Left colon (tissue), 2 donors: ENCODE data around the gene ADGRL4. TPM values are rescaled to one million over a fixed set of nuclear protein-coding genes. Genes with fewer than 3 reads are reported as not detected.
"Not testable (repeated sequence)": the region's sequence is repeated elsewhere in the genome, so short reads cannot be mapped to it uniquely, and the experiment has no call there.

Experiments
- ATAC-seq: fragments of 200-7000 bp; cut with Tn5 transposase; one replicate; pipeline ENCODE4 v1.9.1; 2020; ENCODE audit warnings: mild to moderate bottlenecking, moderate library complexity
- DNase-seq, 2 donors: peaks; one replicate each; pipeline ENCODE4 v3.0.0-alpha.2; 2020
- intact Hi-C, 2 donors: fragments of 100-400 bp; cut with DNase I in 1 of 2; cut with micrococcal nuclease in 1 of 2; formaldehyde crosslinking; loops; one replicate each; pipeline versions ENCODE4 v1.11.2 to v1.14.0; 2022; cut with DNase I, micrococcal nuclease
- long read RNA-seq: library from polyadenylated mRNA; unstranded; transcript quantifications from one replicate; pipeline ENCODE4 v2.0.0, GENCODE V29; 2021
- total RNA-seq, 2 donors: library from RNA; stranded (reverse); fragmentation: NEBNext Ultra II Directional; extraction: Animal tissue kit (Norgen Biotek cat#: 25700); gene quantifications; one replicate each; pipeline ENCODE4 v1.2.1, GENCODE V29; 2021
- donor health status: DM: no; HTN: no; CAD: no.
- donor health status: DM: yes; HTN: yes; CAD: no.

Gene ADGRL4
- 1 to 10 TPM; 2.7 to 3.1 TPM for total RNA-seq
- long read RNA-seq, transcript ADGRL4-201 (15 exons, 3,527 nt) = major isoform, 13 of 13 reads
- long read RNA-seq, partial matches to known transcripts = 0 of 13 reads
- long read RNA-seq, other reads (novel, unspliced or antisense) = 0 of 13 reads

DNA sequence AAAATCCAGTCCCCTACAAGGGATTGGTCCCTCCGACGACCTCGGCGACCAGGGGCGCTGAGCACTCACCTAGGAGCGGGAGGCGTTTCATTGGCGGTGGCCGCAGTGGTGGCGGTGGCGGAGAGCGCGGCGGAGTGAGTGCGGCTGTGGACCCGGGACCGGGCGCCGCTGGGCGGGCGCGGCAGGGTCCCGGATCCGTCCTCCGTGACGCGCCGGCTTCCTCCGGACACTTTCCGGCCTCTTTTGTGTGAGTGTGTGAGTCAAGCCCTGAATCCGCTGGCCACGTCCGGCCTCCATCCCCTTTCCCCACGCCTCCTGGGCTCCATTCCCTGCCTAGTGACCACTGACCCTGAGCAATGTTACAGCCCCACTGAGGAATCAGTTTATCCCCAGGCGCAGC lies at the start of gene ADGRL4:
TSS of gene ADGRL4 (minus strand) at position 167 of the 400 bp plus-strand sequence. CDS start at position 91, 76 bp downstream.
- intact Hi-C loops = no loop called here
- ATAC-seq (no peak), DNase-seq (no peak)

DNA sequence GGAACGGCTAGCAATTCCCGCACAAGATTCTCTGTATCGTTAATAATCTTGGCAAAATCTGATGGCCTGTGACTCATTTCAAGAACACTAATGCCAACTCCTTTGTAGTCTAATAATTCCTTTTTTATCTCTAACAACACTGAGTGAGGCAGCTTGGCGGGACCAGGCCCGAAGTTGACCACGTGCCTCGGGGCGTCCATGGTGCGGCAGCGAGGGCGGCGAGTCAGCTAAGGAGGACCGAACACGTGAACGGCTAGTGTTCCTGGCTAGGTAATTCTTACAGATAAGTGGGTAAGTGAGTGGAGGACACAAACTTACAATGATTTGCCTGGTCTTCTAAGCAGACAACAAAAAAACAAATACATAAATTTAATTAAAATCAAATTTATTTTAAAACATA lies 49.3 kb upstream of the ADGRL4 start:
- no peak for ATAC-seq
- DNase-seq = no peak
- intact Hi-C loops = no loop called here

DNA sequence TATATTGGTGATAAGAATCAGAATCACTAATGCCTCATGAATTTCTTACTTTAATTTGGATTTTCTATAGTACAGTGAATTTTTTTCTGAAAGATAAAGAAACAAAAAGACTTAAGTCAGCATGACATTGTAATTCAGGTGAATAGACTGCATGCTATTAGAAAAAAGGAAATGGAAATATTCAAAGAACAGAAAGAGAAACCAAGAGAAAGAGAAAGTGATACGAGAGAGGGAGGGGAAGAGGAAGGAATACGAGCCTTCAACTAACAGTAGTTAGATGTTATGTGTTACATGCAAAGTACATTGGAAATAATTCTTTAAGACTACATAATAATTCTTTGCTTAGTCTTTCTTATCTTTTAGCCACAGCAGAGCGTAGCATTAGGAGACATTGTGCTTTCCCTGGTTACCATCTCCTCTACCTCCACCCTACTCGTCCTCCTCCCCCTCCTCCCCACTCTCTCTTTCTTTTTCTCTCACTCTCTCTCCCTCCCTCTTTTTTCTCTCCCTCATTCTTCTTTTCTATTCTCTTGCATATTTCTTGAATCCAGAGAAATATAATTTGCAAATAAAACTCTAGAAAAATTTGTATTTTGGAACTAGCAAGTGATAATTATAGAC lies 46.4 kb upstream of the ADGRL4 start:
- DNase-seq (no peak), ATAC-seq (no peak)
- intact Hi-C loops = no loop called here

DNA sequence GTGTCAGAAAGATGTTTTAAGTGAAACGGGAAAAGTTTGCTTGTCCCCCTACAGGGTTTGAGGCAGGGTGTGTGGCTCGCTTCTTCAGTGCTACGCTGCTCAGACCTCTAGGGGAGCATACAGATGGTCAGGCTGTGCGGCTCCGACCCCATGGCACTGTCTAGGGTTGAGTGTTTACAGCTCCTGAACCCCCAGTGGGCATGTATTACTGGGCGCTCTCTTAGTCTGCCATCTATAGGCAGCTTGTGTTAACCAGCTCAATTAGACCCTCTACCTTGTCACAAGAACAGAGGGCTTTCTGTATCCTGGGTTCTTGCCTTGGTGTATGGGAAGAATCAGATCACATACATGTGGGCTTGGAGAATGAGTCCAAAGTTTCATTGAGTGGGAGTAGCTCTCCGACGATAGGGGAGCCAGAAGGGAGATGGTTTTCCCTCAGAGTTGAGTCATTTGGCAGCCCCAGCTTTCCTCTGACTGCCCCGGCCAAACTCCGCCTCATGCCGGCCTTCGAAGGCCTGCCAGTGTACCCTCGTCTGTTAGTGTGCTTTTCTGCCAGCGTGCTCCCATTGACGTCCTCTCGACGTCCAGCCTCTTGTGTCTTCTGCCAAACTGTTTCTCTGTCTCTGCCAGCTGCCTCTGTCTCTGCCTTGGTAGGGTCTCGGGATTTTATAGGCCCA lies 38.6 kb upstream of the ADGRL4 start:
- DNase-seq = no peak

DNA sequence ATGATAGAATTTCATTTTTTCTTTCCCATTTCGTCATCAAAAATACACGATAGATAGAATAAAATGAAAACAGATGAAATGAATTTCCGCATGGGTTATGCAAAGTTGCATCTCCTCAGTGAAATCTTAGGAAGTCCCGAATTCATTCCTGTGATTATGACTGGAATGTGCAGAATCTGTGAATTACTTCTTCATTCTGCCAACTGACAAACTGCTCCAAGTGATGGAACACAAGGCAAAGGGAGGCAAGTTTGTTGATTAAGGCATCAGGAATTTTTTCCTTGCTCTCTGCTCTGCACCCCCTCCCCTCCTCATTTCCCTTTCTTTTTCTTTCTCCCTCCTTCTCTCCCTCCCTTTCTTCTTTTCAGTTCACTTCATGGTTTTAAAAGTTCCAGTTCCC lies 37.0 kb upstream of the ADGRL4 start:
- DNase-seq (no peak), ATAC-seq (no peak)
- intact Hi-C loops = no loop called here

More for the DNA sequence above, 38.6 kb upstream of the ADGRL4 start:
- intact Hi-C loops = no loop called here
- ATAC-seq = no peak

DNA sequence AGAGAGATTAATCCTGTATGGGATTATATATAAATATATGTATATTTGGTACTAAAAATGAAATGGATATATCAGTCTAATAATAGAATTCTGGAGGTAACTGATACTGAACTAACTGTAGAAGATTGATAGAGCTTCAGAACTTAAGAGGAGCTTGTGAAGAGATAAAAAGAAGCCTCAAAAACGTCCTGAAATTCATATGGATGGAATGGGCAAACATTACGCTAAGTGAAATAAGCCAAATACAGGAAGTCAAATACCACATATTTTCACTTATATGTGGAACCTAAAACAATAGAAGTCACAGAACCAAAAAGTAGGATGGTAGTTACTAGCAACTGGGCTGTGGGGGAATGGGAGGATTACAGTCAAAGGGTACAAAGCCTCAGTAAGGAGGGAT lies 36.0 kb upstream of the ADGRL4 start:
- DNase-seq (no peak), ATAC-seq (no peak)
- intact Hi-C loops = no loop called here

DNA sequence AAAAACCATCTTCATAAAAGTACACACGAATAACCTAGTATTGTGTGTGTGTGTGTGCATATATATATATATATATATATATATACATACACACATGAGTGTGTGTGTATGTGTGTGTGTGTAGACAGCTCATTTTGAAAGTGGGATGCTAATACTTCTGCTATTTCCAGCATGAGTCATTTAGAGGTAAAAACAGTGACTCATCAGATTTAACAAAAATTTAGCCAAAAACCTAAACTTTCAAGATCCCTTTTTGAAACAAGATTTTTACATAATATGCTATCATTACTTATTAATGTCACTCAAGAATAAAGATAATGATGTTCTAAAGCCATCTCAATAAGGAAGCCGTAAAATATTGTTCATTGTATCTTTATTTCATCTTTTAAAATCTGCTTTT lies 35.6 kb upstream of the ADGRL4 start:
- intact Hi-C loops = no loop called here
- DNase-seq (no peak), ATAC-seq (no peak)

DNA sequence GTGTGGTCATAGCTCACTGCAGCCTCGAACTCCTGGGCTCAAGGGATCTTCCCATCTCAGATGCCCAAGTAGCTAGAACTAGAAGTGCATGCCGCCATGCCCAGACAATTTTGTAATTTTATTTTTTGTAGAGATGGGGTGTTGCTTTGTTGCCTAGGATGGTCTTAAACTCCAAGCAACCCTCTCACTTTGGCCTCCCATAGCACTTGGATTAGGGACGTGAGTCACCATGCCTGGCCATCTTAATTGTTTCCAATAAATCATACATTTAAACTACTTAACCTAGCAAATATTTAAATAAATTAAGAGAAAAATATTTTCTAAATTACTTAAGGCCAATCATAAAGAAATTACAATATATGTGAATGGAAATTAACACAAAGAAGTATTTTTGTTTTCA lies 35.1 kb upstream of the ADGRL4 start:
- no peak for DNase-seq
- ATAC-seq = no peak
- intact Hi-C loops = no loop called here

DNA sequence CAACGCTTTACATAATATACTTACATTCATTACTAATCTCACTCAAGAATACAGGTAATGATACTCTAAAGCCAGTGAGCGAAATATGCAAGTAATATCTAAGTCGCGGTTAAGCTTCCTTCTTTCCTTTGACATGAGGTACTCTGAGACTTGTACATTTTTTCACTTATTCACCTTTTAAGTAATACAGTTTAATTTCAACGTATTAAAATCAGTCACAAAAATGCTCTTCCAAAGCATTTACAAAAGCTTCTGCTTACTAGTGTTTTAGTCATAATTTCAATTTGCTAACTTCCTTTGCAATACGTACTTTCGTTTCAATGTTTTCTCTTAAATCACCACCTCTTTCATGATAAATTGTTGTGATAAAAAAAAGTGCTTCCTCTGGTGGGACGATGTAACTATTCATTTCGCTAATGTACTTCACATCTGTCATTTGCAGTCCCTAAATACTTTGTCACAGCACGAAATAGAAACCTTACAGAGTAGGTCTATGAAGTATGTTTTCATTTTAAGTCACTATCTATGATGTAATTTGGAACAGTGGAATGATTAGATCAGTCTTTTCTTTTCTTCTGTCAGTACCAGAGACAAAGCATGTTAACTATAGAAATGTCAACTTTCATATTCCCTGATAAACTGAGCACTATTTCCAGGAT lies 34.0 kb upstream of the ADGRL4 start:
- ATAC-seq = no peak
- no peak for DNase-seq
- intact Hi-C loops = no loop called here

DNA sequence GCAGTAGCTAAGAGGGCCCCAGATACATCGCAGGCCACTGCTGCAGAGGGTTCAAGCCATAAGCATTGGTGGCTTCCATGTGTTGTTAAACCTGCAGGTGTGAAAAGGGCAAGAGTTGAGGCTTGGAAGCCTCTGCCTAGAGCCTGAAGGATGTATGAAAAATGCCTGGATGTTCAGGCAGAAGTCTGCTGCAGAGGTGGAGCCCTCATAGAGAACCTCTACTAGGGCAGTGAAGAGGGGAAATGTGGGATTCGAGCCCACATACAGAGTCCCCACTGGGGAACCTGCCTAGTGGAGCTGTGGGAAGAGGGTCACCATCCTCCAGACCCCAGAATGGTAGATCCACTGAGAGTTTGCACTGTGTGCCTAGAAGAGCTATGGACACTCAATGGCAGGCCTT lies 30.6 kb upstream of the ADGRL4 start:
- intact Hi-C loops = no loop called here
- no peak for ATAC-seq
- no peak for DNase-seq

DNA sequence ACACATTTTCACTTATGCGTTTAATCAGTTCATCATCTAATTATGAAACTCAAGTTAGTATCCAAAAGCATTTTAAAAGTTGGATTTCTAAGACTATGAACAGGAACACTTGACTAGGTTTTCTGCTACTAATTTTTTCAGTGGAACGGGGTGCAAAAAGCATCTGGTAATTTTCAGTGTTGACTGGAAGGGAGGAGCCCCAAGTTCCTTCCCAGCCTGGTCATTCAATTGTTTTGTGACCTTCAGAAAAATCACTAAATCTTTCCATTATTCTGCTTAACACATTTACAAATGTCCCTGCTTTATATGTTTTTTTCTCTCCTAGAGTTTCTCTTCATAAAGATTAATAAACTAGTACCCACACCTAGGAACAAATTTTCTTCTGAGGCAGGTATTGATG lies 6.0 kb upstream of the ADGRL4 start:
- ATAC-seq = no peak
- intact Hi-C loops = no loop called here
- no peak for DNase-seq

DNA sequence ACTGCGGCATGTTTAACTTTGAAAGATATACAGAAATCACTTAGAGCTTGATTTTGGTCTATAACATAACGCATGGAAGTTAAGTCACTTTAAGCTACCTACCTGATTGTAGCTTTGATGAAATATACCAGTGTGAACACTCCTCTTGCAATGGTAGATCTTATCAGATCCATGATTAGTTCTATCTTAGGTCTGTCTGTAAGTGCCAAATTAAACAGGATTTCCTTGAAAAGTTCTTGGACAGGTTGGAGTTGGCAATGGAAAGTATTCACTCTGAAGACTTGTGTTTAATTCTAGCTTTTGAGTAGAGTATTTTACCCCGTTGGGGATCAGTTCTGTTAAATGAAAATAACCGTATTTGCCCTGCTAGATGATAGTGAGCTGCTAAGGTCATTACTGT lies 4.1 kb upstream of the ADGRL4 start:
- intact Hi-C loops = no loop called here
- DNase-seq (no peak), ATAC-seq (no peak)

DNA sequence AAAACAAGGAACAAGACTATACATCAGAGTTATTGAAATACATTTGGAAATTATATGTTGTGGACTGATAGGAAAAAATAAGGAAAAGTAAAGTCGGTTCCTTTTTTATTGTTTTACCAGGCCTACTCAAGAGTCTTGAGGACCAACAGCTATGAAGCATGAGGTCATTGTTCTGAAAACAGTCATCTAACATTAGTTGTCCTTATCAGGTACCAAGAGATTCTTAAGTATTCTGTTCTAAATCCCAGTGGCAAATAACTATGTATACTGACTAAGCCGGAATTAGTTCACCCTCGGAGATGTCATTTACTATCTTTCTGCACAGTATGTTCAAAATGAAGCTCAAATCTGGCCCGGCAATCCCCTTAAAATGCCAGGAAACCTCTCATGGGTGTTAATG lies 585 bp downstream of the ADGRL4 start:
- DNase-seq = no peak
- no peak for ATAC-seq
- intact Hi-C loops = no loop called here

DNA sequence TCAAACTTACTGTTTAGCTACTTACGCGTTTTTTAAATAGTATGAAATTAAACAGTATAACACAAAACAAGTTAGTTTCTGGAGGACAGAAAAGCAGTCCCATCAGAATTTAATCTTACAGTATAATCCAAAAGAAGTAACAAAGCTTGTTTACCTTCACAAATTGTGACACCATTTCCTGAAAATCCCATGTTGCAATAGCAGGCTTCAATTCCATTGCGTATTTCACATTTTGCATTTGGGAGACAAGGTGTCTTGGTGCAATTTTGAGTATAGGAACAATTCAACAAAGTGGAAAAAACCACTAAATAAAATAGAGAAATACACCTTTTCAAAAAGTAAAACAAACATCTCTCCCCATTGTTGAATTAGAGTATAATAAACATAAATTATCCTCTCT lies 1.6 kb downstream of the ADGRL4 start:
- intact Hi-C loops = no loop called here
- no peak for DNase-seq
- no peak for ATAC-seq

DNA sequence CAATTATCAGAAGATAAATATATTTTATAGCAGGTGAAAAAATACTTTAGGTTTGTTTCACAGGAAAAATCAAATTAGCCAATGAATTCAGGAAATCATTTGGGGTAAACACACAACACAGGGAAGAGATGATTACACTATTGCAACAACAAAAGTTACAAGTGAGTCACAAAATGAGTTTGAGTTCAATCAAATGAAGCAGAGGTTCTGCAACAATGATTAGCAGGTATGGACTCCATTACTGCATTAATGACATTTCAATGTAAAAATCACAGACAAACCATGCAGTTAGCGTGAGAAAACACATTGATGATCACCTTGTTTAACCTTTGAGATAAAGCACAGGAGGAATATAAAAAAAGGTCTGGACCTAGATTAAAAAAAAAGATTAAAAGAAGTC lies 9.7 kb downstream of the ADGRL4 start:
- intact Hi-C loops = no loop called here
- no peak for DNase-seq
- no peak for ATAC-seq

DNA sequence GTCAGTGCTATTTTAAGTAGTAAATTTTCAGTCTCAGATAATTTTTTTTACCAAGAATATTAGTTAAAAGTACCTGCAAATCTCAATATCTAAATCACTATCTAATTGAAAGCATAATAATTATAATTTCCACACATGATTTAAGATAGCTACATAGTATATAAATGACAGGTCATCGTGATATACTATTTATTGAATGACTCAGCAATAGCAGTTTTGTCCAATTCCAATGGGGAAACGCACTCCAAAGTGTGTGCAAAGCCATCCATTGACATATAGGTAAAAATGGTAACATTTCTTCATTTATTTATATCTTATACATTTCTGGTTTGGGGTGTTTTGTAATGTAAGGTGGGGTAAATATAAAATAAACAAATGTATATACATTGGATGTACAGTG lies 19.5 kb downstream of the ADGRL4 start:
- intact Hi-C loops = no loop called here
- ATAC-seq = no peak
- no peak for DNase-seq

DNA sequence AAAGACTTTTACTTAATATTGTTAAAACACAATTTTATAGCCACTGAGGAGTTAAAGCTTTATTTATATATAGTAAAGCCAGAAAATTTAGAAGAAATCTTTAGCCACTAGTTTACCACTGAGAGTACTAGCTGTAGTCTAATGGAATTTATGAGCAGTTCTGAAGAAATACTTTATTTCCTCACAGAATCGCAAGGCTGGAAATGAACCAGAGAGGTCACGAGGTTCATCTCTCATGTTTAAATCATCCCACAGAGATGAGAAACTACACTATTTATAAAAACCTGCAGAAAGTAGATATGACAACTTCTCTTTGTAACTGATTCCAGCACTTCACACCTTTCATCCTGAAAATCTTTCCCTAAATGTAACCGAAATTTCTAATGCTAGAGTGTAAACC lies 26.0 kb downstream of the ADGRL4 start:
- ATAC-seq (no peak), DNase-seq (no peak)
- intact Hi-C loops = no loop called here

DNA sequence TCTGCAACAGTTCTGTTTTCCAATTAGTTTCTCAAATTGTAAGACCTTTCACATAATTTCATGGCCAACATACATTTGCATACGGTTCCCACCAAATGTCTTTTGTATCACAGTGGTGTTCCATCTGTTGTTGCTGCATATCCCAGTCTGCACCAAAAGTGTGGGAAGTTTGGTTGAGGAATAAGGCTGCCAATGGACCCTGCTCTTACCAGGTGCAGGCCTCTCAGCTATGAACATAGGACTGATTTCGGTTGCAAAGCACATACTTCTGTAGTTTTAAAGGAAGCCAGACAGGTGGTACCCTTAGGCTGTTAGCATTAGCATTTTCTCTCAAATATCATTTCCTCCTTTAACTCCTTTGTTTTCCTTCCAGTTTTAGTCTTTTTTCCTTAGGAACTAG lies 33.8 kb downstream of the ADGRL4 start:
- DNase-seq (no peak), ATAC-seq (no peak)
- intact Hi-C loops = no loop called here

DNA sequence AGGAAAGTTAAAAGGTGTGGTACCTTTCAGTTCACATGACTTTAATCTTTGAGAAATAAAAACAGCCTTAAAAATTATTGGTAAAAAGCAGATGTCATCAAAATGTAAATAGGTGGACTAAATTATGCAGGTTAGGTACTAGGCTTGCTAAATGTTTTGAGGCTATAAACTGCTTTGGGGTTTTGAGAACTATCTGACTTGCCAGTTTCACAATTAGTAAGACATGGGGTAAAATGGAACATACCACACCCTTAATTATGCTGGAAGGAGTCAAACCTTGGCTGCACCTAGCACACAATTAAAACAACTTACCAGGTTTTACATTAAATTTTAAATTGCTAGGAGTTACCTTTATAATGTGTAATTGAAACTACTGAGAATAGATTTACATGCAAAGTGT lies 39.4 kb downstream of the ADGRL4 start:
- DNase-seq, ATAC-seq, intact Hi-C loops: not testable (repeated sequence)

DNA sequence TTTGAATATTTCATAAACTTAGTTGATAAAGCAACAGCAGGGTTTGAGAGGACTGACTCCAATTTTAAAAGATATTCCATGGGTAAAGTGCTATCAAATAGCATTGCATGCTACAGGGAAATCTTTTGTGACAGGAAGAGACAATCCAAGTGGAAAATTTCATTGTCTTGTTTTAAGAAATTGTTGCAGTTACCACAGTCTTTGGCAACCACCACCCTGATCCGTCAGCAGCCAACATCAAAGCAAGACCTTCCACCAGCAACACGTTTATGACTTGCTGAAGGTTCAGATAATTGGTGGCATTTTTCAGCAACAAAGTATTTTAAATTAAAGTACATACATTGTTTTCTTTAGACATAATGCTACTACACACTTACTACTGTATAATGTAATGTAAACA lies 47.8 kb downstream of the ADGRL4 start:
- no peak for DNase-seq
- ATAC-seq = no peak
- intact Hi-C loops = no loop called here
